HG03432 (cell line): ENCODE results near the gene ANKLE1.
"Not testable (repeated sequence)": the region's sequence is repeated elsewhere in the genome, so short reads cannot be mapped to it uniquely, and the experiment has no call there.

Source experiments
- ATAC-seq: cut with Tn5 transposase; IDR thresholded peaks from one replicate; pipeline ENCODE4 v1.9.1; 2021; ENCODE audit warnings: mild to moderate bottlenecking, moderate library complexity; ENCODE audit not compliant: unreplicated experiment

ANKLE1 gene

DNA sequence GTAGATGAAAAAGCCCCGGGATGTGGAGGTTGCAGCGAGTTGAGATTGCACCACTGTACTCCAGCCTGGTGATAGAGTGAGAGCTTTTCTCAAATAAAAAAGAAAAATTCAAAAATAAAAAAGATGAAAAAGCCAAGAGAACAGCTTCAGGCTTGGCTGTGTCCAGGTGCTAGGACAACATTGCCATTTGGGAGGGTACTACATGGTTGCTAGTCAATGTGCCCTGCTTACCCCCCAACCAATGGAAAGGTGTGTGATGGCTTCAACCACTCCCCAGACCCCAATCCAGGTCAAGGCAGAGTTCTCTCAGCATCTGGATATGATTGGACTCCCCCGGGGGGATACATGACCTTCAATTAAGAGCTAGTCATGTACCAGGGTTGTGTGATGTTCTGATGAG is 2.3 kb upstream of the ANKLE1 start:
- ATAC-seq, result no peak

DNA sequence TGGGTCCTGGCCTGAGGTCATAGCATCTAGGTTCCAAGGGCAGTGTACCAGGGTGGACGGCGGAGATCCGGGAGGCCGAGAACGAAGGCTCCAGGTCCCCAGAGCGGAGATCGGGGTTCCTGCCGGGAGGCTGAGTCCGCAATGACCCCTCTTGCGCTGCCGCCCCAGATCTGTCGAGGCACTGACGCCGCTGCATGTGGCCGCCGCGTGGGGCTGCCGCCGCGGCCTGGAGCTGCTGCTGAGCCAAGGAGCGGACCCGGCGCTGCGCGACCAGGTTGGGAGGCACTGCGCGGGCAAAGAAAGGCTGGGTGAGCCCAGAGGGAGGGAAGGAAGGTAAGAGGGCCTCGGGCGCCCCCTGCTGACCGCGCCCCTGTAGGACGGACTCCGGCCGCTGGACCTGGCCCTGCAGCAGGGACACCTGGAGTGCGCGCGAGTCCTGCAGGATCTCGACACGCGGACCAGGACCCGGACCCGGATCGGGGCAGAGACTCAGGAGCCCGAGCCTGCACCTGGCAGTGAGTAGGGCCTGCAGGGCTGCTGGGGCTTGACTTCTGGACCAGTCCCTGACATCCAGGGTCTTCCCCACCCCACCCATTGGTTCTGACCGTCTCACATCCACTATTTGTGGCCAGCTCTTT is 906 bp downstream of the ANKLE1 start:
- peak; percentile 71 for ATAC-seq

DNA sequence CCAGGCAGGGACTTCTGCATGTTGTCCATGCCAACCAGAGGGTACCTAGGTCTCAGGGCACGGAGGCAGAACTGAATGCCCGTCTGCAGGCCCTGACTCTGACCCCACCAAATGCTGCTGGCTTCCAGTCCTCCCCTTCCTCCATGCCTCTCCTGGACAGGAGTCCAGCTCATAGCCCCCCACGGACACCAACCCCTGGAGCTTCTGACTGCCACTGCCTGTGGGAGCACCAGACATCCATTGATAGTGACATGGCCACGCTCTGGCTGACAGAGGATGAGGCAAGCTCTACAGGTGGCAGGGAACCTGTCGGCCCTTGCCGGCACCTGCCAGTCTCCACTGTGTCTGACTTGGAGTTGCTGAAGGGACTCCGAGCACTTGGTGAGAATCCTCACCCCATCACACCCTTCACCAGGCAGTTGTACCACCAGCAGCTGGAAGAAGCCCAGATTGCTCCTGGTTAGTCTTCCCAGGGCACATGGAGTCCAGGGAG is 1.8 kb downstream of the ANKLE1 start:
- no peak for ATAC-seq

DNA sequence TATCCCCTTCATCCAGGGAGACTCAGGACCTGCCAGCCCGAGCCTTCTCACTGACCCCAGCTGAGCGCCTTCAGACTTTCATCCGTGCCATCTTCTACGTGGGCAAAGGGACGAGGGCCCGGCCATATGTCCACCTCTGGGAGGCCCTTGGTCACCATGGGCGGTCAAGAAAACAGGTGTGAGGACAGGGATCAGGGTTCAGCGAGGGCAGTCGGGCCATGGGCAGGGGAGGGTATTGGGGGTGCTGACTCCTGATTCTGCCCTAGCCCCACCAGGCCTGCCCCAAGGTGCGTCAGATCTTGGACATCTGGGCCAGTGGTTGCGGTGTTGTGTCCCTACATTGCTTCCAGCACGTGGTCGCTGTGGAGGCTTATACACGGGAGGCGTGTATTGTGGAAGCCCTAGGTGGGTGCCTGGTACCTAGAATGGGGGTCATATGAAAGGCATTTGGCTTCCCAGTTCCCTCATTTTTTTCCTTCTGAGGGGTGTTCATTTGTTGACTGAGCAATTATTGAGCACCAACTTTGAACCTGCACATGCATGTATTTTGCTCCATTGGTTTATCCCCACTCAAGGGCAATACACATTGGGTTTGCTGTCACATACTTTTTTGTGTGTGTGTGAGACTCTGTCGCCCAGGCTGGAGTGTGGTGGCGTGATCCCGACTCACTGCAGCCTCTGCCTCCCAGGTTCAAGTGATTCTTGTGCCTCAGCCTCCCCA is 3.9 kb downstream of the ANKLE1 start:
- ATAC-seq, result no peak

DNA sequence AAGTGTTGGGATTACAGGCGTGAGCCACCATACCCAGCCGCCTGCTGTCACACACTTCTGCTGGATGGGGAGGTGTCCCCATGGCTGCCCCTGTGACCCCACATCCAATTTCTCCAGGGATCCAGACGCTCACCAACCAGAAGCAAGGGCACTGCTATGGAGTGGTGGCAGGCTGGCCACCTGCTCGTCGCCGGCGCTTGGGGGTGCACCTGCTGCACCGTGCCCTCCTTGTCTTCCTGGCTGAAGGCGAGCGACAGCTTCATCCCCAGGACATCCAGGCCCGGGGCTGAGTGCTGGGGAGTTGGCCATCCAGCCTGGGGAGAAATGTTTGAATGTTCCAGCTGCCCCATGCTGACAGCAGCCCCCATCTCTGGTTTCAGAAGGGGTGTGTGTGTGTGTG is 4.6 kb downstream of the ANKLE1 start:
- ATAC-seq, result no peak

DNA sequence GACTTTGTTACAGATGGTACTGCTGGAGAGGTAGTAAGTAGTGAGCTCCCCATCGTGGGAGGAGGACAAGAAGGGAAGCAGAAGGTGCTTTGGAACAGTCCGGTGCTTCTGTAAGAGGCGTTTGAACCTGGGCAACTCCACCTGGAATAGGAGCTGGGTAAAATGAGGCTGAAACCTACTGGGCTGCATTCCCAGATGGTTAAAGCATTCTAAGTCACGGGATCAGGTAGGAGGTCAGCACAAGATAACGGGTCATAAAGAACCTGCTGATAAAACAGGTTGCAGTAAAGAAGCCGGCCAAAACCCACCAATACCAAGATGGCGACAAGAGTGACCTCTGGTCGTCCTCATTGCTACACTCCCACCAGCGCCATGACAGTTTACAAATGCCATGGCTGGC is 5.1 kb downstream of the ANKLE1 start:
- ATAC-seq, result no peak

DNA sequence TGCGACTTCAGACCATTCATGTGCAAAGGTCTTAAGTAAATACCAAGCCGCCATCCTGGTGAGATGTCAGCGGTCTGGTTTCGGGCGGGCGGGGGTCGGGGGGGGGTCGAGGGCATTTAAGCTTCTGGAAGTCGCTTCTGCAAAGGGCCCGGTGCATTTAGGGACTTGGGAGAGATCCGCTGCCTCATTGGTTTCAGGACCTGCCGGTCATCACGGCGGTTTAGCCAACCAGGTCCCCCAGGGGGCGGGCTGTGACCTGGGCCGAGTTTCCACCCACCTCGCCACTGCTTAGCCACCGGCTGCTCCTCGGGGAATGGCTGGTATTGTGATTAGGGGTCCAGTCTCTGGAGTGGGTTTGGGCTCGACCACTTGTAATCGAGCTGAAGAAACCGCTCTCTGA is 7.8 kb downstream of the ANKLE1 start:
- ATAC-seq, result no peak

DNA sequence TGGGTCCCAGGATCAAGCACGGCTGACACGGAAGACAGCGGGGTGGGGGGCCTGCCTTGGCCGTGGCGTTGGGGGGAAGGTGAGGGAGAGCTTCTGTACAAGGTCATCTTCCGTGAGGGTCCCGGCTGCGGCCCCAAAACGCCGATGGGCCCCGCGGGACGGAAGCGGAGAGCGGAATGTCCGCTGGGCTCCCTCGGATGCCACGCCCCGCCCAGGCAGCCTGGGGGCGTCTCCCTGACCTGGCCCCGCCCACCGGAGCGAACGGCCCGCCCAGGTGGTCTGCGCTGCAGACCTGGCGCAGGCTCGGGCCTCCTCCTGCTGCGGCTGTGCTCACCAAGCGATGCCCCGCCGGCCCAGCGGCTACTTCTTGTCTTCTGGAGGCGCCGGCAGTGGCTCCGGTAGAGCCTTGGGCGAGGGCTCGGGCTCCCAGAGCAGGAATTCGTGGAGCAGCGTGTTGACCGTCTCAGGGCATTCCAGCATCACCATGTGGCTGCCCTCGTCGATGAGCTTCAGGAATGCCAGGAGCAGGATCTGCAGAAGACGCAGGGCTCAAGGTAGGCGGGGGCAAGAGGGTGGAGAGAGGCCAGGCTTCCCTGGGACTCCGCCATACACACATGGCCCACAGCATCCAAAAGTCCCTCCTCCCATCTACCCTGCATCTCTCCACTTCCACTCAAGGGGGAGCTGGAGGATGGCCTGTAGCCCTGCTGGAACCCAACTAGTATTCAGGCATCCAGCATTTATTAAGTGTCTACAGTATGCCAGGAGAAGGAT is 10.8 kb downstream of the ANKLE1 start:
- ATAC-seq, result peak; percentile 87

DNA sequence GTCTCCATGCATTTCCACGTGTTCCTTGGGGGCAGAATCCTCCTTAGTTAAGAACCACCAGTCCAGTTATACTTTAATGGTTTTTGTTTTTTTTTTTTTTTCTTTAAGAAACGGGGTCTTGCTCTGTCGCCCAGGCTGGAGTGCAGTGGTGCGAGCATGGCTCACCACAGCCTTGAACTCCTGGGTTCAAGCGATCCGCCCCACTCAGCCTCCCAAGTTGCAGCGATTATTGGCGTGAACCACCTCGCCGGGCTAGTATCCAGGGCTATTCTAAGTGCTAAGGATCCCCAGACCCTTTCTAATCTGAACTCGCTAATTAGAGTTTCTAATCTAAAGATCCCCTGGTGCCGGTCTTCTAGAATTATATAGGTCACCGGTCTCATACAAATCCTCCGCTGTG is 11.9 kb downstream of the ANKLE1 start:
- ATAC-seq, result no peak

DNA sequence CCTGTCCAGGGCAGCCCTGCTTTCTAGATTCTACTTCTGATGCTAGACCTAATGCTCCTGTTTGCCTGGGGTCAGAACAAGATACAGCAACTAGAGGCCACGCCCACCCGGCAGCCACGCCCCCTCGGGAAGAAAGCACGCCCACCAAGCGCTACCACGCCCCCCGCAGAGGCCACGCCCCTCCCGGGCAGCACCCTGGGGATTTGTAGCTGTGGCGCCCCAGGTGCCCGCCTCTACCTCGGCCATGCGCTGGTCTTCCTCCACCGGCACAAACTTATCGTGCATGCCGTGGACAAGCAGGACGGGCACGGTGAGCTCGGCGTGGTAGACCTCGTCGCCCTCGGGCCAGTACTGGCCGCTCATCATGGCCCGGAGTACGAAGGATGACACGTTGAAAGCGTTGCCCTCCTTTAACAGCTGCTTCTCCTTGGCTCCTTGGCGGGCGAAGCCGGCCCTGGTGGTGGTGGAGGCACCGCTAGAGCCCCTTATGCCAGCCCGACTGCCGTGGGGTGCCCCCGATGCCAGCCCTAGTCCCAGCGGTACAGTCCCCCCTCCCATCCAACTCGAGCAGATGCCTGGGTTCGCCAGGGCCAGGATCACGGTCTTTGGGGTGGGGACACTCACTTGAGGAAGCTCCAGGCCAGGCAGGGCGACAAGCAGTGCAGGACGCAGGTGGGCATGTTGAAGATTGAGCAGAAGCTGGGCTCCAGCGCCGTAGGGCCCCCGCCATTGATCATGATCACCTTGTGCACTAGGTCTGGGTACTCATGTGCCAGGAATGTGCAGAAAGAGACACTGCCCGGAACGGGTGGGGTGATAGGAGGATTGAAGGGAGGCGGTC is 12.6 kb downstream of the ANKLE1 start:
- ATAC-seq, result no peak

DNA sequence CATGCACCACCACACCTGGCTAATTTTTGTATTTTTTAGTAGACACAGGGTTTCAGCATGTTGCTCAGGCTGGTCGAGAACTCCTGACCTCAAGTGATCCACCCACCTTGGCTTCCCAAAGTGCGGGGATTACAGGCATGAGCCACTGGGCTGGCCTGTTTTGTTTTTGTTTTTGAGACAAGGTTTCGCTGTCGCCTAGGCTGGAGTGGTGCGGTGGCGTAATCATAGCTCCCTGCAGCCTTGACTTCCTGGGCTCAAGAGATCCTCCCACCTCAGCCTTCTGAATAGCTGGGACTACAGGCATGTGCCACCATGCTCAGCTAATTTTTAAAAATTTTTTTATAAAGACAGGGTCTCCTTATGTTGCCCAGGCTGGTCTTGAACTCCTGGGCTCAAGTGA is 13.8 kb downstream of the ANKLE1 start:
- not testable (repeated sequence) for ATAC-seq

DNA sequence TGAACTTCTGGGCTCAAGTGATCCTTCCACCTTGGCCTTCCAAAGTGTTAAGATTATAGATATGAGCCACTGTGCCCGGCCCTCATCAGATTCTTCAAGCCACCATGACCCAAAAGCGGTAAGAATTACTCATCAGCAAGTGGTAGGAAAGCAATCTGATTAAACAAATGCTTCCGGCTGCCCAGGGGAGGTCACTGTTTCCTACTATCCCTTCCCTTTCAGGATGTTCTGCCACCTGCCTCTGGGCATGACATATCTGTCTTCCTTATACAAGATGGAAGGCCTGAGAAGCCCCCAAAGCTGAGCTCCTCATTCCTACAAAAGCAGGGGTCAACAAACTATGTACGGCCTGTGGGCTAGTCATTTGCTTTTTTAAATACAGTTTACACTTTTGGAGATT is 14.6 kb downstream of the ANKLE1 start:
- no peak for ATAC-seq

DNA sequence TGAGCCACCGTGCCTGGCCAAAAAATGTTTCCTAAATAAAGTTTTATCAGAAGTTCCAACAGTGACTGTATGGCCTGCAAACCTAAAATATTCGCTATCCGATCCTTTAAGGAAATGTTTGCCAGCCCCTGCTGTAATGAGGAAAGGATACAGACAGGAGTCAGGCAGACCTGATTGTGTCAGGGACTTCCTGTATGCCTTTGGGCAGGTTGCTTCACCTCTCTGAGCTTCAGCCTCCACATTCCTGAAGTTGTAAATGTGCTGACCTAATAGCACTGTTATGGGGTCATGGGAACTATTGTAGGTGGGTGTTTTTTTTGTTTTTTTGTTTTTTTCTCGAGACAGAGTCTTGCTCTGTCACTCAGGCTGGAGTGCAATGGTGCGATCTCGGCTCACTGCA is 15.3 kb downstream of the ANKLE1 start:
- ATAC-seq, result no peak

DNA sequence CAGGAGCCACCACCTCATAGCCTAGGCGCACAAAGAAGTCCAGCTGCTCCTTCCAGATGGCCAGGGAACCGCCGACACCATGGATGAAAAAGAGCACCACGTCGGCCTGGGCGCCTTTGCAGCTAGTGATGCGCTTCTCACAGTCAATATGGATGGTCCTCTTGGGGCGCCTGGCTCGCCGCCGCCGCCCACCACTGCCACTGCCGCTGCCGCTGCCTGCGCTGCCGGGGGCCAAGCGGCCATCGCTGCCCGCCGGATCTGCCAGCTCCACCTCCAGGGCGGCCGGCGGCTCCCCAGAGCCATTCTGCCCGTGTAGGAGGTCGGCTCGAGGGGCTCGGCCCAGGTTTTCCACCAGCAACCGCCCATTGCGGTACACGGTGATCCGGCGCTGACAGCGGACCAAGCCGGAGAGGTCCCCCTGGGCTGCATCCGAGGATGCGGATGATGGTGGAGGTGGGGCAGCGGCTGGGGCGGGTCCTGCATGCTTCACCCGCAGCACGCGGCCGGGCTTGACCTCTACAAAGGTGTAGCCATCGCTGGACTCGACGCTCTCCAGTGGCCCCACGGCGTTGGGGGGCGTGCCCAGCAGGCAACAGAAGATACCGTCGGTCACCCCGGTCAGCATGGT is 19.4 kb downstream of the ANKLE1 start:
- ATAC-seq, result no peak

DNA sequence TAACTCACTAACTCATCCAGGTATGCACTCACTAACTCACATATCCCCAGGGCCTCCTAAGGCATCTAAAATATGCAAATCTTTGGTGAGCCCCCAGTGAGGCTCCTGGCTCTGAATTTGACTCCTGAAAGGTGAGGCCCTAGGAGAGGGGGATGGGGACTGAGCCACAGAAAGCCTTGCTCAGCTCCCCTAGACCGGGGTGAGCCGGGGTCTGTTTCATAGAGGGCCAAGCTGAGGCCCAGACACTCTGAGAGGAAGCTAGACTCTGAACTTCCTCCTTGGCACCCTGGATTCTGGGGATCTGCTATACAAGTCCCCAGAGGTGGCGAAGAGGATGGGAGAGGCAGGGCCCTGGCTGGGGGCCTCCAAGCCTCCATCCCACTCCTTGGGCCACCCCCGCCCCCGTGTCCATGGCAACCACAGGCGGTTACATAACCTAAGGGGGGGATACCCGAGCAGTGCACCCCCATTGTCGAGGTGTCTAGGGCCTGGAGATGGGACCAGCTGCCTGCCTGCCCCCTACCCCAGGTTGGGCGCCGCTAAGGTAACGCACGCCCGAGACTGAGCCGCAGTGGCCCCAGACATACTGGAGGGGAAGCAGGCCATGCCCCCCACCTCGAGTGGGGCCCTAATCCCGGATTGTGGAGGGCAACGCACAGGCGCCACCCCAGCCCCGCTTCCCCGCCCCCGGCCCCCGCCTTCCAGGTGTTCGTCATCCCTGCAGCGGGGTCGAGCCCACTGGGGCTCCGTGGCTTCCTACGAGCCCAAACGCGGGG is 20.9 kb downstream of the ANKLE1 start:
- ATAC-seq, result no peak

DNA sequence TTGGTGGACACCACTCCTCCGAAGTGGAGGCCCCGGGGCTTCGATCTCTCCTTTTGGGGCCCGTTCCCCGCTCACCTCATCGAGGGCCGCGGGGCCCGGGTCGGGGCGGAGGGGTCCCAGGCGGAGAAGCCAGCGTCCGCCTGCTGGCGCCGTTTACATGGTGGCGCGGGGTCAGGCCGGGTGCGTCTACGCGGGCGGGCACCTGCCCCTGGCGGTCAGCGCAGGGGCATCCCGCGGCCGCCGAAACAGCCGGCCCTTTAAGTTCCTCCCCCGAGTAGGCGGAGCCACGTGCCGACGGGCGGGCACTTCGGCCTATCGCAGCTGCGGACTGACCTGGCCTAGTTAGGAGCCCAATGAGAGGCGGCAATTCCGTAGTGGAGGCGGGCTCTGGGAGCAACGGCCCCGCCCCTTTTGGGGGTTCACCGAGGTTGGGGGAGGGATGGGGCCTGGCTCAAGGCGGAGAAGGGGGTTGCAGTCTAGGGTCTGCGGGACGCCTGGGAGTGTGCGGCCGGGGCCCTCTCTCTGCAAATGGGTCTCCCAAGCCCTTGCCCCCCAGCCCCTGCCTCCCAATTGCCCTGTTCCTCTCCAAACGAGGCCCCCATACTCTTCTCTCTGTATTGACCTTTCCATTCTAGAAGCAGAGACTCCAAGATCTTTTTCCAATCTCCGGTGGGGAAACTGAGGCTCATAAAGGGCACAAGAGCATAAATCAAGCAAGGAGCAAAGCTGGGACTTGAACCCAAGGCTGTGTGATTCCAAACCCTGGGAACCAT is 21.7 kb downstream of the ANKLE1 start, which contains the start of gene ABHD8:
TSS of gene ABHD8 (minus strand) at position 259 of the 773 bp plus-strand sequence. CDS start 1,809 bp downstream, outside the sequence.
- ATAC-seq, result peak; percentile 58

DNA sequence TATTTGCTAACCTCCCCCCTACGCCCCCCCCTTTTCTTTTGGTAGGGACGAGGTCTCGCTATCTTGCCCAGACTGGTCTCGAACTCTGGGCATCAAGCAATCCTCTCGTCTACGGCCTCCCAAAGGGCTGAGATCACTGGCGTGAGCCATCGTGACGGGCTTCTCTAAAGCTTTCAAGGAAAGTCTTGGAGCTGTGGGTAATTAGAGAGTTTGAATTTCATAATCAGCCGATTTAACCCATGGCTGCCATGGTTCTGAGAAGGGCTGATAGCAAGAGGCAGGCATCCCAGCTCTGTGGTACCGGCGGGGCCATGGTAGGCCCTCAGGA is 22.2 kb downstream of the ANKLE1 start:
- ATAC-seq, result no peak

DNA sequence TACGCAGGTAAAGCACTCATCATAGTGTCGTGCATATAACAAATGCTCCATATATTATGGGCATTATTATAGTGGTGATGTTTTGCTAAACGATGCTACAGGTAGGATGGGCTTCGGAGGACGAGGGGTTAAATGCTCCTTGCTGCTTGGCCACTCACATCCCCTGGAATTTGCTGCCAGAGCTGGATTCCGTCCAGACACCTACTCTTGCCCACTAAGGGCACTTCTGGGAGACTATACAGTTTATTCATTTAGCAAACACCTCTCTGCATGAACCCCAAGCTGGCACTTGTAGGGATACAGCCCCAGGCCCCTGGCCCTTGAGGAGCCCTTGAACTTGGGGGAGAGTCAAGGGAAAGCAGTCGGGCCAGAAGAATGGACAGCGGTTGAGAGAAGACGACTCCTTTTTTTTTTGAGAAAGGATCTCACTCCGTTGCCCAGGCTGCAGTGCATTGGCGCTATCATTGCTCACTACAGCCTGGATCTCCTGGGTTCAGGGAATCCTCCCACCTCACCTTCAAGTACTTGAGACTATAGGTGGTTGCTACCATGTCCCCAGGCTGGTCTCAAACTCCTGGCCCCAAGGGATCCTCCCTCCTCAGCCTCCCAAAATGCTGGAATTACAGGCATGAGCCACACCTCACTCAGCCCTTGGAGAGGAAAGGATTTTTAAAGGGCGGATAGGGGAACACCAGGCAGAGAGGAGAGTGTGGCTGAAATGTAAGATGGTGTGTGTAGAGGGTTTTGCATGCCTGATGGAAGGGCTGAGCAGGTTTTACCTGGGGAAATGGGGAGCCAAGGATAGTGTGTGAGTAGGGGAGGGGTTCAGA is 22.9 kb downstream of the ANKLE1 start:
- ATAC-seq, result no peak
